ENCODE results near the gene ZBTB38. TPM values are rescaled to one million over a fixed set of nuclear protein-coding genes. Genes with fewer than 3 reads are reported as not detected.

Gene ZBTB38
- total and polyA plus RNA-seq, 2 of the 13 experiments (the other 11 are each of a cell fraction or from before 2014, with no cell fraction given) = 26.8 to 51.7 TPM

DNA sequence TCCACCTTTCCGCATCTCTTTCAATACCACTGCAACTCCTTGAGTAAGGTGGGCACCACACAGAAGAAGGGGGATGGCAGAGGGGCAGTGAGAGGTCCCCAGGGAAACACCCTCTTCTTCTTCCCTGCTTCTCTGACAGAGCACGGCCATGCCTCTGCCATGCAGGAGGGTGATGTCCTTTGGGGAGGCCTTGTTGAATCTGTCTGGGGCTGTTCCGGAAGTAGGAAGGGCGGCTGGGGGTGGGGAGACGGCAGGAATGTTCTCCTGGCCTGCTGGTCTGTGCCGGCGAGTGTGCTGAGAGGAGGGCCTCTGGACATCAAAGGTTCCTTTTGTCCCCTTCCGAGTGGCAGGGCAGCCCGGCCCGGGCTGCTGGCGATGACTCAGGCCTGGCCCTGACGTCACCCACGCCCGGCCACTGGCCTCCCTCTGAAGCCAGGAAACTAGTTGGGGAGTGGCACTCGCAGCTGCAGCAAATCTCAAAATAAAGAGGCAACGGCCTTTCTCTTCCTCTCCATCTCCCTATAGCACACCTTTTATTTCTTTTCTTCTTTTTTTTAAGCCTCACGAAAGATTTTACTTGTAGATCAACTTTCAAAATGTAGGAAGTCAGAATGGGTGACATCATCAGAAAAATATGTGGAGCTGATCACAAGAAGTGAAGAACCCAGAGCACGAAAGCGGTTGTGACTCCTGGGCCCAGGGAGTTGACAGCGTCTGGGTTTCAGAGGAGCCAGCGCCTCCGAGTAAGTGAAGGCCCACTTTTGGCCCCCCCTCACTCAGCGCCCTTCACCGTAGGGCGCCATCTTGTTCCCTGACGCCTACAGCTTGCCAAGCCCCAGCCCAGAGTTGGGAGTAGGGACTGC is at the start of gene ZBTB38 (continued):
- TF ChIP-seq YEATS2 (CRISPR knock-in tag; IDR thresholded peaks at IDR 0.05; ENCODE audit: borderline replicate concordance) = peak; percentile 67; the same call in 1 of the 2 replicates
- no peak for TF ChIP-seq THYN1 (CRISPR knock-in tag; IDR thresholded peaks at IDR 0.05; ENCODE audit: borderline replicate concordance, low read depth)
- TF ChIP-seq ZNF883 (CRISPR knock-in tag; IDR thresholded peaks at IDR 0.05; ENCODE audit: not compliant biosample characterization) = peak; percentile 24
- peak; percentile 62; the same call in 1 of the 2 replicates for TF ChIP-seq ZNF790 (CRISPR knock-in tag; IDR thresholded peaks at IDR 0.05; ENCODE audit: borderline replicate concordance)
- peak; percentile 45 for TF ChIP-seq ZNF263 (CRISPR knock-in tag; IDR thresholded peaks at IDR 0.05)
- peak; percentile 88 for TF ChIP-seq NAIF1 (CRISPR knock-in tag; IDR thresholded peaks at IDR 0.05; ENCODE audit: borderline replicate concordance)
- TF ChIP-seq ZNF768 (CRISPR knock-in tag; IDR thresholded peaks at IDR 0.05) = peak; percentile 68; the same call in 1 of the 2 replicates
- no peak for TF ChIP-seq MYNN (CRISPR knock-in tag; IDR thresholded peaks at IDR 0.05; ENCODE audit: low read depth)
- peak; percentile 92 for TF ChIP-seq ZMAT3 (CRISPR knock-in tag; conservative IDR thresholded peaks at IDR 0.05)
- TF ChIP-seq ZFP82 (CRISPR knock-in tag; IDR thresholded peaks at IDR 0.05; ENCODE audit: borderline replicate concordance) = peak; percentile 81; the same call in 1 of the 2 replicates
- 0 out of 2 replicates have a peak, but pooled peaks have one; percentile 10 for TF ChIP-seq MXD4 (CRISPR knock-in tag; IDR thresholded peaks at IDR 0.05)
- peak; percentile 64; the same call in 1 of the 2 replicates for TF ChIP-seq KAT7 (CRISPR knock-in tag; IDR thresholded peaks at IDR 0.05; ENCODE audit: borderline replicate concordance)
- TF ChIP-seq, protein P1, sequence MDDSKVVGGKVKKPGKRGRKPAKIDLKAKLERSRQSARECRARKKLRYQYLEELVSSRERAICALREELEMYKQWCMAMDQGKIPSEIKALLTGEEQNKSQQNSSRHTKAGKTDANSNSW (CRISPR knock-in tag; IDR thresholded peaks at IDR 0.05; ENCODE audit: borderline replicate concordance) = no peak
- peak; percentile 86 for TF ChIP-seq ATF1 (CRISPR knock-in tag; IDR thresholded peaks at IDR 0.05)
- TF ChIP-seq PHF5A (CRISPR knock-in tag; IDR thresholded peaks at IDR 0.05; ENCODE audit: low read depth, unreplicated experiment) = no peak
- TF ChIP-seq, protein P2, sequence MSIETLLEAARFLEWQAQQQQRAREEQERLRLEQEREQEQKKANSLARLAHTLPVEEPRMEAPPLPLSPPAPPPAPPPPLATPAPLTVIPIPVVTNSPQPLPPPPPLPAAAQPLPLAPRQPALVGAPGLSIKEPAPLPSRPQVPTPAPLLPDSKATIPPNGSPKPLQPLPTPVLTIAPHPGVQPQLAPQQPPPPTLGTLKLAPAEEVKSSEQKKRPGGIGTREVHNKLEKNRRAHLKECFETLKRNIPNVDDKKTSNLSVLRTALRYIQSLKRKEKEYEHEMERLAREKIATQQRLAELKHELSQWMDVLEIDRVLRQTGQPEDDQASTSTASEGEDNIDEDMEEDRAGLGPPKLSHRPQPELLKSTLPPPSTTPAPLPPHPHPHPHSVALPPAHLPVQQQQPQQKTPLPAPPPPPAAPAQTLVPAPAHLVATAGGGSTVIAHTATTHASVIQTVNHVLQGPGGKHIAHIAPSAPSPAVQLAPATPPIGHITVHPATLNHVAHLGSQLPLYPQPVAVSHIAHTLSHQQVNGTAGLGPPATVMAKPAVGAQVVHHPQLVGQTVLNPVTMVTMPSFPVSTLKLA (IDR thresholded peaks at IDR 0.05) = peak; percentile 13; the same call in 1 of the 2 replicates
- TF ChIP-seq, protein P3, sequence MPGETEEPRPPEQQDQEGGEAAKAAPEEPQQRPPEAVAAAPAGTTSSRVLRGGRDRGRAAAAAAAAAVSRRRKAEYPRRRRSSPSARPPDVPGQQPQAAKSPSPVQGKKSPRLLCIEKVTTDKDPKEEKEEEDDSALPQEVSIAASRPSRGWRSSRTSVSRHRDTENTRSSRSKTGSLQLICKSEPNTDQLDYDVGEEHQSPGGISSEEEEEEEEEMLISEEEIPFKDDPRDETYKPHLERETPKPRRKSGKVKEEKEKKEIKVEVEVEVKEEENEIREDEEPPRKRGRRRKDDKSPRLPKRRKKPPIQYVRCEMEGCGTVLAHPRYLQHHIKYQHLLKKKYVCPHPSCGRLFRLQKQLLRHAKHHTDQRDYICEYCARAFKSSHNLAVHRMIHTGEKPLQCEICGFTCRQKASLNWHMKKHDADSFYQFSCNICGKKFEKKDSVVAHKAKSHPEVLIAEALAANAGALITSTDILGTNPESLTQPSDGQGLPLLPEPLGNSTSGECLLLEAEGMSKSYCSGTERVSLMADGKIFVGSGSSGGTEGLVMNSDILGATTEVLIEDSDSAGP (CRISPR knock-in tag; IDR thresholded peaks at IDR 0.05; ENCODE audit: borderline replicate concordance) = peak; percentile 90
- TF ChIP-seq, protein P4, sequence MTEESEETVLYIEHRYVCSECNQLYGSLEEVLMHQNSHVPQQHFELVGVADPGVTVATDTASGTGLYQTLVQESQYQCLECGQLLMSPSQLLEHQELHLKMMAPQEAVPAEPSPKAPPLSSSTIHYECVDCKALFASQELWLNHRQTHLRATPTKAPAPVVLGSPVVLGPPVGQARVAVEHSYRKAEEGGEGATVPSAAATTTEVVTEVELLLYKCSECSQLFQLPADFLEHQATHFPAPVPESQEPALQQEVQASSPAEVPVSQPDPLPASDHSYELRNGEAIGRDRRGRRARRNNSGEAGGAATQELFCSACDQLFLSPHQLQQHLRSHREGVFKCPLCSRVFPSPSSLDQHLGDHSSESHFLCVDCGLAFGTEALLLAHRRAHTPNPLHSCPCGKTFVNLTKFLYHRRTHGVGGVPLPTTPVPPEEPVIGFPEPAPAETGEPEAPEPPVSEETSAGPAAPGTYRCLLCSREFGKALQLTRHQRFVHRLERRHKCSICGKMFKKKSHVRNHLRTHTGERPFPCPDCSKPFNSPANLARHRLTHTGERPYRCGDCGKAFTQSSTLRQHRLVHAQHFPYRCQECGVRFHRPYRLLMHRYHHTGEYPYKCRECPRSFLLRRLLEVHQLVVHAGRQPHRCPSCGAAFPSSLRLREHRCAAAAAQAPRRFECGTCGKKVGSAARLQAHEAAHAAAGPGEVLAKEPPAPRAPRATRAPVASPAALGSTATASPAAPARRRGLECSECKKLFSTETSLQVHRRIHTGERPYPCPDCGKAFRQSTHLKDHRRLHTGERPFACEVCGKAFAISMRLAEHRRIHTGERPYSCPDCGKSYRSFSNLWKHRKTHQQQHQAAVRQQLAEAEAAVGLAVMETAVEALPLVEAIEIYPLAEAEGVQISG (CRISPR knock-in tag; IDR thresholded peaks at IDR 0.05) = peak; percentile 83
- TF ChIP-seq ZNF660 (CRISPR knock-in tag; IDR thresholded peaks at IDR 0.05; ENCODE audit: borderline replicate concordance, low read depth) = no peak
- peak; percentile 55; the same call in 1 of the 2 replicates for TF ChIP-seq ZFP1 (CRISPR knock-in tag; IDR thresholded peaks at IDR 0.05)
- peak; percentile 74 for TF ChIP-seq GATAD1 (CRISPR knock-in tag; IDR thresholded peaks at IDR 0.05)

Data from HepG2 (cell line).